ENCODE measurements around the gene DUS4L. TPM values are rescaled to one million over a fixed set of nuclear protein-coding genes. Genes with fewer than 3 reads are reported as not detected.

Gene DUS4L
- total and polyA plus RNA-seq, 12 donors, result 4.2 to 12.7 (median 6.8) TPM

Small RNA genes lying within 50 kb of the gene (small RNA-seq; reads per million reads assigned to genes)
- gene RF01233, result 0 reads per million in 2 donors

Other genes starting within 250 kb of the DUS4L start
- gene GPR22, start 93.9 kb upstream of the DUS4L start, total RNA-seq, result 1 to 10 TPM in 3 of 9 donors, under 1 TPM in 3, not detected in 3; 0.06 to 6.0 (median 1.2) TPM
- 1 to 10 TPM in 2 of 3 donors, under 1 TPM in 1; 0.34 to 4.8 (median 1.0) TPM for gene GPR22, start 93.9 kb upstream of the DUS4L start, polyA plus RNA-seq
- 10 to 100 TPM; 12.3 to 43.8 (median 32.8) TPM for gene COG5, start 51 bp upstream of the DUS4L start, total RNA-seq
- 10 to 100 TPM in 1 of 3 donors, 1 to 10 TPM in 2; 4.4 to 38.9 (median 5.8) TPM for gene COG5, start 51 bp upstream of the DUS4L start, polyA plus RNA-seq
- gene BCAP29, start 16.3 kb downstream of the DUS4L start, total RNA-seq, result 100 to 1,000 TPM in 1 of 9 donors, 10 to 100 TPM in 8; 35.0 to 158 (median 51.1) TPM
- gene BCAP29, start 16.3 kb downstream of the DUS4L start, polyA plus RNA-seq, result 10 to 100 TPM; 39.5 to 67.9 (median 50.9) TPM
- gene SLC26A4, start 96.9 kb downstream of the DUS4L start, total RNA-seq, result under 1 TPM in 8 of 9 donors, not detected in 1; 0.06 to 0.78 (median 0.29) TPM
- under 1 TPM; 0.13 to 0.16 (median 0.16) TPM for gene SLC26A4, start 96.9 kb downstream of the DUS4L start, polyA plus RNA-seq
- gene CBLL1, start 180.2 kb downstream of the DUS4L start, total RNA-seq, result 10 to 100 TPM; 16.4 to 34.1 (median 19.8) TPM
- 10 to 100 TPM in 1 of 3 donors, 1 to 10 TPM in 2; 4.0 to 32.3 (median 5.1) TPM for gene CBLL1, start 180.2 kb downstream of the DUS4L start, polyA plus RNA-seq
- under 1 TPM in 2 of 9 donors, not detected in 7; 0.38 to 0.50 TPM for gene SLC26A3, start 239.3 kb downstream of the DUS4L start, total RNA-seq
- under 1 TPM in 2 of 3 donors, not detected in 1; 0.03 to 0.48 TPM for gene SLC26A3, start 239.3 kb downstream of the DUS4L start, polyA plus RNA-seq

All from adrenal gland (tissue), 12 donors.